Smooth muscle cell (in vitro differentiated cells): ENCODE data around the gene ITIH4. TPM values are rescaled to one million over a fixed set of nuclear protein-coding genes. Genes with fewer than 3 reads are reported as not detected.

Experiments
- DNase-seq: peaks from one replicate; lab custom pipeline; 2025; ENCODE audit not compliant: unreplicated experiment; lab: John Stamatoyannopoulos, UW
- H2AFZ ChIP-seq: fragments of 200-600 bp; sonication (generic); 2 replicates; pipeline ENCODE4 v1.6.0; 2016; ENCODE audit warnings: antibody characterized with exemption, low read depth, mild to moderate bottlenecking
- H3F3A ChIP-seq: fragments of 200-600 bp; sonication (generic); 2 replicates; pipeline ENCODE4 v1.6.0; 2017; ENCODE audit warnings: antibody characterized with exemption, low read depth
- H3K27ac ChIP-seq: fragments of 200-600 bp; sonication (generic); 2 replicates; pipeline ENCODE4 v1.5.1; 2016; ENCODE audit warnings: low read depth, mild to moderate bottlenecking
- H3K27me3 ChIP-seq: fragments of 200-600 bp; sonication (generic); 2 replicates; pipeline ENCODE4 v1.6.1; 2016; ENCODE audit warnings: low read depth, mild to moderate bottlenecking
- H3K36me3 ChIP-seq: fragments of 200-600 bp; sonication (generic); 2 replicates; pipeline ENCODE4 v1.5.1; 2016; ENCODE audit warnings: low read depth
- H3K4me1 ChIP-seq: fragments of 200-600 bp; sonication (generic); 2 replicates; pipeline ENCODE4 v1.5.1; 2016; ENCODE audit warnings: low read depth
- H3K4me2 ChIP-seq: fragments of 200-600 bp; sonication (generic); 2 replicates; pipeline ENCODE4 v1.6.0; 2016; ENCODE audit warnings: mild to moderate bottlenecking
- H3K4me3 ChIP-seq: fragments of 200-600 bp; sonication (generic); 2 replicates; pipeline ENCODE4 v1.5.1; 2016; ENCODE audit warnings: mild to moderate bottlenecking
- H3K79me2 ChIP-seq: fragments of 200-600 bp; sonication (generic); 2 replicates; pipeline ENCODE4 v1.6.0; 2016; ENCODE audit warnings: low read depth, mild to moderate bottlenecking
- H3K9ac ChIP-seq: fragments of 200-600 bp; sonication (generic); 2 replicates; pipeline ENCODE4 v1.6.0; 2016; ENCODE audit warnings: low read depth
- H3K9me3 ChIP-seq: fragments of 200-600 bp; sonication (generic); replicated peaks from 2 replicates; pipeline ENCODE4 v1.5.1; 2016; ENCODE audit warnings: low read depth
- H4K20me1 ChIP-seq: fragments of 200-600 bp; sonication (generic); 2 replicates; pipeline ENCODE4 v1.6.0; 2016; ENCODE audit warnings: low read depth
- WGBS: methylation state at CpG from one replicate; pipeline ENCODE4 v1.1.7; 2016; ENCODE audit warnings: low lambda C conversion rate; 5-methylcytosine and 5-hydroxymethylcytosine counted together
- polyA plus RNA-seq: library from polyadenylated mRNA; unstranded; fragments of >200 nt; fragmentation: Nextera tagmentation; extraction: Ambion mirVana; gene quantifications from 2 replicates; pipeline ENCODE4 v1.2.1, GENCODE V29; 2016
- total RNA-seq: library from RNA; depleted of rRNA; stranded (reverse); fragments of >200 nt; gene quantifications from 2 replicates; pipeline ENCODE4 v1.2.3, GENCODE V29; 2014
- TF ChIP-seq, protein P1 (sequence below): fragments of 200-600 bp; sonication (generic); IDR thresholded peaks from 2 replicates; pipeline ENCODE4 v1.5.1; 2017; ENCODE audit warnings: borderline replicate concordance, mild to moderate bottlenecking, antibody characterized with exemption; ENCODE audit not compliant: insufficient read depth, poor library complexity, severe bottlenecking

Gene ITIH4
- total and polyA plus RNA-seq, 2 experiments from 2014 or later, result 1.6 TPM

DNA sequence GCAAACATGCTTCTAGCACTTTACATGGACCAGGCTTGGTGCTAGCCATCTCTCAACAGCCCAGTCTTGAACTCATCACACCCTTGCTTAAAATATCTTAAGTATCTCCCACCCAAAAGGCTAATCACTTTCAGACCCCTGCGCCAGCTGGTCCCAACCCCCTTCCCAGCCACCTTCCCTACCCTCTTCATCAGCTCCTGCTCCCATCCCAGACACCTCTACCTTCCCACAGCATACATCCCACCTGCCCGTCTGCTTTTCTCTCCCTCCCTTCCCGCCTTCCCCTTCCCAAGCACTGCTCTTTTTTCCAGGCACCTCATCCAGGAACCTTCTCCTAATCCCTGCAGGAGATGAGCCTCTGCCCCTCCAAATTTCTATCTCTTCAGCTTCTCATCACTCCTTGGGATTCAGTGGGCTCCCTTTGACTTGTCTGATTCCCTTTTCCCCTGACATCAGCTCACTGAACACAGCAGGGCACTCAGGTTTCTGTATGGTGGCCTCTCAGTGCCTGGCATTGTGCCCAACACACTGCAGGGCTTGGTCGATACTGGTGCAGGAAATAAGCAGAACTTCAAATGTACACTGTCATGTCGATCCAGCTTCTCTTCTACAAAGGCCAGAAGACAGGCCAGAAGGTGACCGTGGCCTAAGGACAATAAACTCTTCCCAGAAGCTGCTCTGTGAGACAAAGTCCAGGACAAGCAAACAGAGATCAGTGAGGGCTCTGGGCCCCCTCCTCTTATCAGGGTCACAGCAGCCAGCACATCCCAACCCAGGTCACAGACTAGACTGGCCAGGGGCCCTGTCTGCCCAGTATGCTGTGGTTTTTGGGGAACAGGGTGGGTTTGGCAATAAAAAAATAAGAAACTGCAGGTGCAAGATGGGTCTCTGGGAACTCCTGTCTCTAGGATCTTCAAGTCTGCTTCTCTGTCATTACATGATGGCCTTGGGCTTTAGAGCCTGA lies 55.3 kb downstream of the ITIH4 start:
- H3K9me3 ChIP-seq, result no peaks in the 10 kb centered on the region
- H3K27ac ChIP-seq, result no peak overlapping the region
- H3K4me3 ChIP-seq, result no peak overlapping the region
- no peak for DNase-seq
- no peaks in the 10 kb centered on the region for H3K4me1 ChIP-seq
- peaks cover 5% of the 10 kb centered on the region for H3K79me2 ChIP-seq
- TF ChIP-seq, protein P1, sequence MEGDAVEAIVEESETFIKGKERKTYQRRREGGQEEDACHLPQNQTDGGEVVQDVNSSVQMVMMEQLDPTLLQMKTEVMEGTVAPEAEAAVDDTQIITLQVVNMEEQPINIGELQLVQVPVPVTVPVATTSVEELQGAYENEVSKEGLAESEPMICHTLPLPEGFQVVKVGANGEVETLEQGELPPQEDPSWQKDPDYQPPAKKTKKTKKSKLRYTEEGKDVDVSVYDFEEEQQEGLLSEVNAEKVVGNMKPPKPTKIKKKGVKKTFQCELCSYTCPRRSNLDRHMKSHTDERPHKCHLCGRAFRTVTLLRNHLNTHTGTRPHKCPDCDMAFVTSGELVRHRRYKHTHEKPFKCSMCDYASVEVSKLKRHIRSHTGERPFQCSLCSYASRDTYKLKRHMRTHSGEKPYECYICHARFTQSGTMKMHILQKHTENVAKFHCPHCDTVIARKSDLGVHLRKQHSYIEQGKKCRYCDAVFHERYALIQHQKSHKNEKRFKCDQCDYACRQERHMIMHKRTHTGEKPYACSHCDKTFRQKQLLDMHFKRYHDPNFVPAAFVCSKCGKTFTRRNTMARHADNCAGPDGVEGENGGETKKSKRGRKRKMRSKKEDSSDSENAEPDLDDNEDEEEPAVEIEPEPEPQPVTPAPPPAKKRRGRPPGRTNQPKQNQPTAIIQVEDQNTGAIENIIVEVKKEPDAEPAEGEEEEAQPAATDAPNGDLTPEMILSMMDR, result no peak
- H3K4me2 ChIP-seq, result no peak overlapping the region
- no peaks in the 10 kb centered on the region for H3K27me3 ChIP-seq
- no peaks in the 10 kb centered on the region for H3F3A ChIP-seq
- no peaks in the 10 kb centered on the region for H4K20me1 ChIP-seq
- WGBS, result 81% methylated on average over 6 of the region's 6 CpGs
- H2AFZ ChIP-seq, result no peak overlapping the region
- no peaks in the 10 kb centered on the region for H3K36me3 ChIP-seq
- H3K9ac ChIP-seq, result no peak overlapping the region

DNA sequence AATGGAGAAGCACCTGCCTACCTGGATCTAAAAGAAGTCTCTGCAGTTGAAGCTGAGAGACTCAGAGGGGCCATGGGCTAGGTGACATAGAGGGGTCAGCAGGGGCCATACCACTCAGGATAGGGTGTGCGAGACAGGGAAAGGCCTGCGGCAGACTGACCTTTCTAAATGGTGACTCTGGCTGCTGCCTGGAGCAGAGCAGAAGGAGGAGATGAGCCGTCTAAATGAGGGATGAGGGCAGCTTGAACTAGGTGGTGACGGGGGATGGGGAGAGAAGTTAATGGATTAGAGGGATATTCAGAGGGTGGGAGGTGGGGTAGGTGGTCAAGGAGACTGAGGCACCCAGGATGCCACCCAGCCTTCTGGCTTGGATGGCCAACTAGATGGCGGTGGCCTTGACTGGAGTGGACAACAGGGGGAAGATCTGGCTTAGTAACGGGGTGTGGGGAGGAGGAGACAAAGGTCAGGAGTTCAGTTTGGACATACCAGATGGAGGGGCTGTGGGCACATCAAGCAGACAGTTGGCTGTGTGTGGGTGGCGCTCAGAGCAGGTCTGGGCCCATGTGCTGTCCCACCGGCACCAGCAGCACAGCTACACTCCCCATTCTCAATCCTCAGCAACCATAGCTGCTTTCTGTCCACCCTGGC lies 56.3 kb downstream of the ITIH4 start:
- no peaks in the 10 kb centered on the region for H3K9me3 ChIP-seq
- DNase-seq, result no peak
- no peak overlapping the region for H3K4me2 ChIP-seq
- H4K20me1 ChIP-seq, result no peaks in the 10 kb centered on the region
- H3F3A ChIP-seq, result no peaks in the 10 kb centered on the region
- no peaks in the 10 kb centered on the region for H3K27me3 ChIP-seq
- H3K4me1 ChIP-seq, result peaks cover 9% of the 10 kb centered on the region
- WGBS, result 95% methylated on average over 8 of the region's 8 CpGs
- TF ChIP-seq, protein P1, result no peak
- no peaks in the 10 kb centered on the region for H3K36me3 ChIP-seq
- H2AFZ ChIP-seq, result no peak overlapping the region
- H3K9ac ChIP-seq, result no peak overlapping the region
- no peak overlapping the region for H3K4me3 ChIP-seq
- peaks cover 15% of the 10 kb centered on the region for H3K79me2 ChIP-seq
- H3K27ac ChIP-seq, result no peak overlapping the region

DNA sequence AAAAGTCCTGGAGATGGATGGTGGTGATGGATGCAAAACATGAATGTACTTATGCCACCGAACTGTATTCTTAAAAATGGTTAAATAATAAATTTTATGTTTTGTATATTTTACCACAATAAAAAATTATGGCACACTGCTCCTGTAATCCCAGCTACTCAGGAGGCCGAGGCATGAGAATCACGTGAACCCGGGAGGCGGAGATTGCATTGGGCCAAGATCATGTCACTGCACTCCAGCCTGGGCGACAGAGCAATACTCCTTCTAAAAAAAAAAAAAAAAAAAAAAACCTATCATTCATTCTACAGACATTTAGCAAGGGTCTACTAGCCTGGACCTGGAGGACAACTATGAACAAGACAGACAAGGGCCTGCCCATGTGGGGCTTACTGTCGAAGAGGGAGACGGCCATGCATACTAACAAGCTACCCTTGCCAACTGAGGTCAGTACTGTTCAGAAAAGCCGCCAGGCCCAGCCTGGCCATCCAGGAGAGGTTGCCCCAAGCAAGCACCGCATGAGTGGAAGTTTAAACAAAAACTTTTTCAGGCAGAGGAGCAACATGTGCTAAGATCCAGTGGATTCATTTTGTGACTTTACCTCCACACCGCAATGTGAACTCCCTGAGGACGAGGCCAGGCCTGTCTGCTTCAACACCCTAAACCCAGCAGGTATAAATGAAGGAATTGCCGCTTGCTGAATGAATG lies 57.0 kb downstream of the ITIH4 start:
- Histone ChIP-seq H2AFZ (no peak overlapping the region), H3K4me3 (no peak overlapping the region), H4K20me1 (no peaks in the 10 kb centered on the region), H3K9me3 (no peaks in the 10 kb centered on the region), H3K27ac (no peak overlapping the region), H3F3A (no peaks in the 10 kb centered on the region), H3K9ac (no peak overlapping the region), H3K27me3 (no peaks in the 10 kb centered on the region), H3K36me3 (no peaks in the 10 kb centered on the region), H3K79me2 (peaks cover 21% of the 10 kb centered on the region), H3K4me2 (no peak overlapping the region), H3K4me1 (peaks cover 10% of the 10 kb centered on the region)
- 95% methylated on average over 13 of the region's 13 CpGs for WGBS
- TF ChIP-seq, protein P1, result no peak
- DNase-seq, result no peak
